ENCODE data around the gene SETD3.
"Not testable (repeated sequence)": the region's sequence is repeated elsewhere in the genome, so short reads cannot be mapped to it uniquely, and the experiment has no call there.

The SETD3 gene

DNA sequence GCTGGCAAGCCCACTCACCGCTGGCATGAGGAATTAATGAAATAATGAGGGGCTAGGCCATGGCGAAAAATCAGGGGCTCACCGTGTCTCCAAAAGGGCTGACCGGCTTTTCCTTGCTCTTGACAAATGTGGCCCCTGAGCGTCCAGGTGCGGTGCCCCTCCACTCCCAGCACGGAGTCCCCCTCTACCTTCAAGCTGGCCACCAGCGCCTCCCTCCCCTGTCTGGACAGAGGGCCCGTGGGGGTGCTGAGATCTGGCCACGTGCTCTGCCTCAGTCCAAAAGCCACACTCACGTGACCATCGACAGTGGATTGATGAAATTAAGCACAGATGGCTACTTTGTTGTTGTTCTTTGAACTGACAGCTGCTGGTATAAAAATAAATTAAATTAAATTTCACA, 129.9 kb downstream of the SETD3 start:
- Histone ChIP-seq H3K27ac (ENCODE audit: low read length) (no peak overlapping the region), H3K4me3 (ENCODE audit: low read length) (no peak overlapping the region), H3K9me3 (ENCODE audit: control insufficient read depth, insufficient read depth, low read length) (no peaks in the 10 kb centered on the region), H3K36me3 (ENCODE audit: control insufficient read depth, insufficient read depth, low read length) (no peaks in the 10 kb centered on the region), H3K4me1 (ENCODE audit: control insufficient read depth, insufficient read depth, low read length) (no peaks in the 10 kb centered on the region; the same call in 1 of the 2 replicates), H3K27me3 (ENCODE audit: control insufficient read depth, insufficient read depth, low read length) (no peaks in the 10 kb centered on the region)
- no CpG with 5 or more reads among the region's 12 CpGs for WGBS (ENCODE audit: insufficient coverage, insufficient read length)
- DNase-seq (ENCODE audit: low read depth, low spot score): no peak

DNA sequence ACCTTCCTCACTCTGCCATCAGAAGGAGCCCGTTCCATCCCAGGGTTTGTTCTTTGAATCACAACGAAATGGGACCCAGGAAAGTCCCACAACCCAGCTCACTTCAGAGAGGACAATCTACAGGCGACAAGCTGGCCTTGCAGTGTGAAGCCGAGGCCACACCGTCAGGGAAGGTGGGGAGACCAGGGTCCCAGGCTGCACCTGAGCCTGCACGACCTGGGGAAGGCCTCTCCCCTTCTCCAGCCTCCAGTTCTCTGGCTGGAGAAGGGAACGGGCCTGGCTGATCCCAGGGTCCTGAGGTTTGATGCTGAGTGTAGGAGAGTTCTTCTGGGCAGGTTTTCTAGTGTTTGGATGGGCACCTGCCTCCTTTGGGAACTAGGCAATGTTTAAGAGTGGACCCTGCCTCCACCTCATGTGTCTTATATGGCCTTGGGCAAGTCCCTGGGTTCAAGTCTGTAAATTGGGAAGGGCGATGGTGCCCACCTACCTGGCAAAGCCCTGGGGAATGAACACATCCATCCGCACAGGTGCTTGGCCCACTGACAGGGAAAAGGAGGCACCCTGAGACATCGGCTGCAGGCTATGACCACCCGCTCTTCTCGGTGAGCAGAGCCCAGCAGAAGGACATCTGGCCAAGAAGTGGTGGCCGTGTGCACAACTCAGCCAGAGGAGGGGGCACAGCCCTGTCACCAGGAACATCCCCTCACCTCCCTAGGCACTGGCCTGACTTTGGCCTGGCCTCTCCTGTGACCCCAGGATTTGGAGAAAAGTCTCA, 130.8 kb downstream of the SETD3 start:
- Histone ChIP-seq H3K9me3 (ENCODE audit: control insufficient read depth, insufficient read depth, low read length) (no peaks in the 10 kb centered on the region), H3K4me1 (ENCODE audit: control insufficient read depth, insufficient read depth, low read length) (no peaks in the 10 kb centered on the region; the same call in 1 of the 2 replicates), H3K27ac (ENCODE audit: low read length) (no peak overlapping the region), H3K27me3 (ENCODE audit: control insufficient read depth, insufficient read depth, low read length) (no peaks in the 10 kb centered on the region), H3K36me3 (ENCODE audit: control insufficient read depth, insufficient read depth, low read length) (no peaks in the 10 kb centered on the region), H3K4me3 (ENCODE audit: low read length) (no peak overlapping the region; the same call in 1 of the 2 replicates)
- no peak for DNase-seq (ENCODE audit: low read depth, low spot score)
- WGBS (ENCODE audit: insufficient coverage, insufficient read length): no CpG with 5 or more reads among the region's 13 CpGs

DNA sequence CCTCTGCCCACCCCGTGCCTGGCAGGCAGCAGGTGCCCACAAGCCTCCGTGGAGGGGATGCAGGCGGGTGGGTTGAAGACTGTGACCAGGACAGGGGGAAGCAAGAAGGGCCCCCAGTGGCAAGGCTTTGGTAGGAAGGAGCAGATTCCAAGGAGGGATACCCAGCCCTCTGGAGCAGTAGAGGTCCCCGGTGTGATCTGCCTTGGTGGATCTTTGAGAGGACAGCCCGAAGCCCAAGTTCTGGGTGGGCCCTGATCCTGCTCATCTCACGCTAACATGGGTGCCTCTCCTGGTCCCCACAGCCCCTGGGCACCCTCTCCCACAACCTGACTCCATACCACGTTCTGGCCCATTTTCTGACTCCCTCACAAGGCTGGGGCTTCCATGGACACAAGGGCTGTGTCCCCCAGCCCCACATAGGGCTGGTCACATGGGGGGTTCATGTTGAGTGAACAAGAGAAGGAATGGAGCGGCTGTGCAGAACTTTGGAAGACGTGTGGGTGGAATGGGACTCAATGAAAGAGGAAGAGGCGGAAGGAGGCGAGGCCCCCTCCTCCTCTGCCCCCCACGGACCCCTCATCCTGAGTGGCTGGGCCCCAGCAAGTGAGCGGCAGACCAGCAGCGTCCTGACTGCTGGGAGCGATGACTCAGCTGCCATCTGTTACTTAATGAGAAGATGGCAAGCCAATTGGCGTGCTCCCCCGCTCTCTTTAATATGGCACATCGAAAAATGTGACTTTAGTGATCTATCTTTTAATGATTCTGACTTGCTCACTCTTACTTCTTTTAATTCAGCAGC, 131.6 kb downstream of the SETD3 start:
- WGBS (ENCODE audit: insufficient coverage, insufficient read length): no CpG with 5 or more reads among the region's 18 CpGs
- no peaks in the 10 kb centered on the region for H3K9me3 ChIP-seq (ENCODE audit: control insufficient read depth, insufficient read depth, low read length)
- no peak overlapping the region for H3K4me3 ChIP-seq (ENCODE audit: low read length)
- DNase-seq (ENCODE audit: low read depth, low spot score): no peak
- H3K27me3 ChIP-seq (ENCODE audit: control insufficient read depth, insufficient read depth, low read length): no peaks in the 10 kb centered on the region
- H3K27ac ChIP-seq (ENCODE audit: low read length): no peak overlapping the region
- H3K36me3 ChIP-seq (ENCODE audit: control insufficient read depth, insufficient read depth, low read length): no peaks in the 10 kb centered on the region
- no peaks in the 10 kb centered on the region; the same call in 1 of the 2 replicates for H3K4me1 ChIP-seq (ENCODE audit: control insufficient read depth, insufficient read depth, low read length)

DNA sequence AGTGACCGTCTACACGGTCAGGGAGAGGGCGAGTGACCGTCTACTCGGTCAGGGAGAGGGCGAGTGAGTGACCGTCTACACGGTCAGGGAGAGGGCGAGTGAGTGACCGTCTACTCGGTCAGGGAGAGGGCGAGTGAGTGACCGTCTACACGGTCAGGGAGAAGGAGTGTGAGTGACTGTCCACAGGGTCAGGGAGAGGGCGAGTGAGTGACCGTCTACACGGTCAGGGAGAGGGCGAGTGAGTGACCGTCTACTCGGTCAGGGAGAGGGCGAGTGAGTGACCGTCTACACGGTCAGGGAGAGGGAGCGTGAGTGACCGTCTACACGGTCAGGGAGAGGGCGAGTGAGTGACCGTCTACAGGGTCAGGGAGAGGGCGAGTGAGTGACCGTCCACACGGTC, 132.4 kb downstream of the SETD3 start:
- not testable (repeated sequence) for DNase-seq (ENCODE audit: low read depth, low spot score); H3K4me1 ChIP-seq (ENCODE audit: control insufficient read depth, insufficient read depth, low read length); H3K27me3 ChIP-seq (ENCODE audit: control insufficient read depth, insufficient read depth, low read length); H3K4me3 ChIP-seq (ENCODE audit: low read length); H3K9me3 ChIP-seq (ENCODE audit: control insufficient read depth, insufficient read depth, low read length); H3K36me3 ChIP-seq (ENCODE audit: control insufficient read depth, insufficient read depth, low read length); H3K27ac ChIP-seq (ENCODE audit: low read length)
- whole genome bisulfite sequencing (ENCODE audit: insufficient coverage, insufficient read length): no CpG with 5 or more reads among the region's 31 CpGs

All from iPS DF 6.9 (cell line).